ENCODE data around the gene CCR6. TPM values are rescaled to one million over a fixed set of nuclear protein-coding genes. Genes with fewer than 3 reads are reported as not detected.

Gene CCR6
- total RNA-seq, 2 donors from 2014 or later, result not detected

DNA sequence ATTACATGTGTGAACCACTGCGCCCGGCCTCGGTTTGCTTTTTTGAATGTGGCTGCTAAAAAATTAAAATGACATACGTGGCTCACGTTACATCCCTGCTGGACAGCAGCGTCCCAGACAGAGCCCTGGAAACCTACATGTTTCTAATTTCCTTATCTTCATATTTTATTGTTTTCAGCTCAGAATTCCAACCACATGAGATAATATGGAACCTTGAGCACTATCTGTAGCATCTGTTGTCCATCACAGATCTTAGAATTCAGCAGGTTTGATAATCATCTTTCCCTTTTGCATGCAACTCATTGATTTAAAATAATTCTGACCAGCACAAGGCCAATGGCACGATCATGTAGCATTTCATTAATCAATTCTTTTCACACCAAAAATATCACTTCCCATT, 25.9 kb upstream of the CCR6 start:
- DNase-seq (no peak), ATAC-seq (no peak)
- intact Hi-C loops (cut with DNase I), result no loop called here

DNA sequence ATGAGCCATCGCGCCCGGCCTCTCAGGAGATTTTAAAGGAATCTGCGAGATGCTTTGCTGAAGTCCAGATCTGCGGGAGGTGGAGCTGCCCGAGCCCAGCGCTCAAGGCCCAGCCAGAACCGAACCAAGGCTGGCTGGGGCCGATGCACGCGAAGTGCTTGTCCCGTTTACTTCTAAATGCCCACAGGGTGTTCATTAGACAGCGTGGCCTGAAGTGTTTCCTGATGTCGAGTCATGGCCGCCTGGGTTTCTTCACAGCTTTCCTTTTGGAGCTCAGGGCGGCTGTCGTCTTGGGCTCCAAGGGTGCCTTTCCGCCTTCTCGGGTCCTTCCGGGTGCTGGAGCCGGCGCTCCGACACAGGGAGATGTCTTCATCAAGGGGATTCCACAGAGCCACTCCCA, 25.1 kb upstream of the CCR6 start:
- intact Hi-C loops (cut with DNase I), result no loop called here
- no peak for DNase-seq

GRCh38 chr6:167098825-167099225, 24.1 kb upstream of the CCR6 start:
- intact Hi-C loops (cut with DNase I), result no loop called here
- DNase-seq, result no peak
- ATAC-seq, result no peak

More for the DNA sequence above, 25.1 kb upstream of the CCR6 start:
- ATAC-seq, result no peak

GRCh38 chr6:167099707-167100106, 23.2 kb upstream of the CCR6 start:
- no peak for ATAC-seq
- no peak for DNase-seq
- intact Hi-C loops (cut with DNase I), result no loop called here

DNA sequence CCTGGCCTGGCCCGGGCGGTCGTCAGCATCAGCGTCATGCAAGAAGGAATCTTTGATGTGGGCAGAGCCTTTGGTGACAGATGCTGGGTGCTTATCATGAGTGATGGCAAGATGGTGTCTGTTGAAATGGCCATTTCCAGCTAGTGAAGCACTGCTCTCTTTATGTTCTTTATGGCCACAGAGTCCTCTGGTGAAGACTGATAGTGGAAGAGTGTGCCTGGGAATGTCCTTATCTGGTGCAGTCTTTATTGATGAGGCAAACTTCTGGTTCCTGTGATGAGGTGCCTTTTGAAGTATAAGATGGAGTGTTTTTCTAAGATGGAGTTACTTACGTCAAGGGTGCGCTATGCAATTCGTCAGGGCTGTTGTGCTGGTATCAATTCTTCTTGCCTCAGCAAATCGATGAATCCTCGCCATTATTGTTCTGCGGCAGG, 22.6 kb upstream of the CCR6 start:
- ATAC-seq, result no peak
- no peak for DNase-seq
- intact Hi-C loops (cut with DNase I), result no loop called here

DNA sequence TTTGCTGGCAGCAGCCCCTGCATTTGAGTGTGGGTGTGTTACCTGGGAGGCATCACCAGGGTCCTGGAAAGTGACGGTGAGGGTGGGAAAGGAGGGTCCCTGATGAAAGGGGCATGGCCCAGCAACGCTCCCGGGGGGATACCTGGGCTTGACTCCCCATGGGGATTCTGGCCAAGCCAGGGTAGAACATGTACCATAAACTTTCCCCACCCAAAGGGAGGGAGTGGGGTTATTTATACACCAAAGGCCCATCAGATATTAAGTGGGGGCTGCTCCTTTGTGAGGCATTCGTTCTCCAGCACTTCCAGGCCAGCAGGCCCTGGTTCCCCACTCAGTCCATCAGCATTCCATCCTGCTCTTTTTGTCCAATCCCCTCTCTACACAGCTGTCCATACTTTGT, 20.6 kb upstream of the CCR6 start:
- intact Hi-C loops (cut with DNase I), result no loop called here
- DNase-seq, result no peak
- ATAC-seq, result no peak

DNA sequence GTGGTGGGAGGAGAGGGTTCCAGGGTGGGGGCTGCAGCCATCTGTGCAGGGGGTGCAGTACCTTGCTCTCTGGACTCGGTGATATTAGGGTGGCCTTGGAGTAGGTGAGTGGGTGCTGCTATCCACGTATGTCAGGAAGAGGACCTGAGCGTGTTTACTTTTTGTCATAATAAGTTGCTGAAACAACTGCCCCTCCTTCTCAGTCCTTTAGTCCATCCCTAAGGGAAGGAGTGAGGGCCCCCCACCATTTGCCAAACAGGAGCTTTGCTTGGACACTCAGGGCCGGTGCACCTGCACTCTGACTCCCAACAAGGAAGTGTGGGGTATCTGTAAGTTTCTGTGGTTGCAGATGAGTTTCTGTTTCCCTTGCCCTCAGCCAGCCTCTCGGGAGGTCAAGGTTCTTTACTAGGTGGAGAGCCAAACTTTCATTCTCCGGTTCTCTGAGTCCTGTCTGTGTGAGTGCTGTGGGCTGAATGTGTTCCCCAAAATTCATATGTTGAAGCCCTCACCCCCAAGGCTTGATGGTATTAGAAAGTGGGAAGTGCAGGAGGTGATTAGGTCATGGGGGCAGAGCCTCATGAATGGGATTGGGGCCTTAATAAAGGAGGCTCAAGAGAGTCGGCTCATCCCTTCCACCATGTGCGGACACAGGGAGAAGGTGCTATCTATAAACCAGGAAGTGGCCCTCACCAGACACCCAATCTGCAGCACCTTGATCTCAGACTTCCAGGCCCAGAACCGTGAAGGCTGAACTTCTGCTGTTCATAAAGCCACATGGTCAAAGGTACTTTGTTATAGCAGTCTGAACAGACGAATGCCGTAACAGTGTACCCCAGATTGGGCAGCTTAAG, 19.6 kb upstream of the CCR6 start:
- intact Hi-C loops (cut with DNase I), result no loop called here
- no peak for ATAC-seq
- no peak for DNase-seq

DNA sequence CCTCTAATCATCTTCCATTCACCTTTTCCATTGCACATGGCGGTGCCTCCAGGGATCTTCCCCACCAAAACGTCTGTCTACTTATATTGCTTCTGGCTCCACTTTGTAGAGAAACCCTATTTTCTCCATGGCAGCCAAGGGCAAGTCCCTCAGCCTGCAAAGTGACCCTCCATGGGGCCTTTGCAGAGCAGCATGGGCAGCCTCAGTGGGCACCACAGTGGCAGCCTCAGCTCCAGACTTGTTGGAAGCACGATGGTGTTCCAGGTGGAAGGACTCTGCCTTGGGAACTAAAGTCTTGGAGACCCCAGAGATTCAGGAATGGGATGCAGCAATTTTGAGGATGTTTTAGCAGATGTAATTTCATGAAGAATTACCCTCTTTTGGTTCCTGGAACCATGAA, 18.5 kb upstream of the CCR6 start:
- no peak for ATAC-seq
- DNase-seq, result no peak

GRCh38 chr6:167105060-167105459, 17.8 kb upstream of the CCR6 start:
- no peak for ATAC-seq
- DNase-seq, result no peak
- intact Hi-C loops (cut with DNase I), result no loop called here

More for the DNA sequence above, 18.5 kb upstream of the CCR6 start:
- intact Hi-C loops (cut with DNase I), result no loop called here

DNA sequence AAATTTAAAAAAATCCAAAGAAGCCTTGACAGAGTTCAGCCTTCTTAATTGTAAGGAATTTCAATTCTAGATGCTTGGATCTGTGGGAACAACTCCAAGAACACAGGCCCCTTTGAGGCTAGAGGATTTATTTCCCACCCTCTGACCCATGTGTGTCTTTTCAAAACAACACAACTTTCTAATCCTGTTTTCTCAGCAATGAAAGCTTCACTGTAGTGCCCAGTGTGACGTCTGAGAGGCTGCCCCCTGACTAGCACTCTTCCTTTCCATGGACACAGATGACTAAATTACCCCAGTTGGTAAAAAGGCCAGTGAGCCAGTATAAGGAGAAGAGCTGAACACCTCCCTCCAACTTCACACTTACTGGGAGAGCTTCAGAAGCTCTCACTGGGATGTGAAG, 16.5 kb upstream of the CCR6 start:
- no peak for ATAC-seq
- intact Hi-C loops (cut with DNase I), result no loop called here
- no peak for DNase-seq

- intact Hi-C loops (cut with DNase I), result no loop called here
- ATAC-seq (no peak), DNase-seq (no peak)
Observed at GRCh38 chr6:167107787-167108186, 15.1 kb upstream of the CCR6 start.

GRCh38 chr6:167108278-167108677, 14.6 kb upstream of the CCR6 start:
- ATAC-seq (no peak), DNase-seq (no peak)
- intact Hi-C loops (cut with DNase I), result no loop called here

GRCh38 chr6:167109651-167110050, 13.2 kb upstream of the CCR6 start:
- DNase-seq (no peak), ATAC-seq (no peak)
- intact Hi-C loops (cut with DNase I), result no loop called here

- intact Hi-C loops (cut with DNase I), result no loop called here
- ATAC-seq, result no peak
- DNase-seq, result no peak
Observed at GRCh38 chr6:167111597-167111996, 11.3 kb upstream of the CCR6 start.

- ATAC-seq, result no peak
- intact Hi-C loops (cut with DNase I), result no loop called here
- DNase-seq, result no peak
Observed at GRCh38 chr6:167112421-167112820, 10.5 kb upstream of the CCR6 start.

DNA sequence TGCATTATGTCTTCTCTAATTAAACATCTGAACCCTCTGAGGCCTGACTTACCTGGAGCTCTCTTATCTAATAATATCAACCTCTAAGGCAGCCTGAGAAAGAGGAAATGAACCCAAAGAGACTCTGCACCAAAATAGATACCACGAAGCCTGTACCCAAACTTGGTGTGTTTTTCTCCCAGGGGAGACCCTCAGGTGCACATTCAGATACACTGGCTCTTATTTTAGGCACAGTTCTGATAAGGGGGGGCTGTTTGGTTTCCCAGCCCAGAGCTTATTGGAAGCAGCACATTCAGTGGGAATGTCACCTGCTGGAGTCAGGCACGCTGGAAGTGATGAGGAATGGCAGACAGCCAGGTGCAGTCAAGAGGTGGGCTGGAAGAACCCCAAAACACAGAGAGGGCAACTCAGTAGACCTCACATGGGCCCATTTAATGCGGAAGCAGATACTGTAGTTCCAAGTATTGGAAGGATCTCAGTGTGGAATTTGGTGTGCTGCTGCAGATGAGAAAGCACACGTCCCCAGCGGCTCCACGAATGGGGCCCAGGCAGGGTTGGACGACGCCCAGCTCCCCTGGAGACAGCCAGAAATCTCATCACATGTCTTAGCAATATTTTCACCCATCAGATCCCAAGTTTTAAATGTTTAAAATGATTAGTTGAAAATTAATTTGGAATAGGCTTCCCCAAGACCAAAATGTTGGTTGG, 9.7 kb upstream of the CCR6 start:
- intact Hi-C loops (cut with DNase I), result no loop called here
- no peak for DNase-seq
- ATAC-seq, result no peak

DNA sequence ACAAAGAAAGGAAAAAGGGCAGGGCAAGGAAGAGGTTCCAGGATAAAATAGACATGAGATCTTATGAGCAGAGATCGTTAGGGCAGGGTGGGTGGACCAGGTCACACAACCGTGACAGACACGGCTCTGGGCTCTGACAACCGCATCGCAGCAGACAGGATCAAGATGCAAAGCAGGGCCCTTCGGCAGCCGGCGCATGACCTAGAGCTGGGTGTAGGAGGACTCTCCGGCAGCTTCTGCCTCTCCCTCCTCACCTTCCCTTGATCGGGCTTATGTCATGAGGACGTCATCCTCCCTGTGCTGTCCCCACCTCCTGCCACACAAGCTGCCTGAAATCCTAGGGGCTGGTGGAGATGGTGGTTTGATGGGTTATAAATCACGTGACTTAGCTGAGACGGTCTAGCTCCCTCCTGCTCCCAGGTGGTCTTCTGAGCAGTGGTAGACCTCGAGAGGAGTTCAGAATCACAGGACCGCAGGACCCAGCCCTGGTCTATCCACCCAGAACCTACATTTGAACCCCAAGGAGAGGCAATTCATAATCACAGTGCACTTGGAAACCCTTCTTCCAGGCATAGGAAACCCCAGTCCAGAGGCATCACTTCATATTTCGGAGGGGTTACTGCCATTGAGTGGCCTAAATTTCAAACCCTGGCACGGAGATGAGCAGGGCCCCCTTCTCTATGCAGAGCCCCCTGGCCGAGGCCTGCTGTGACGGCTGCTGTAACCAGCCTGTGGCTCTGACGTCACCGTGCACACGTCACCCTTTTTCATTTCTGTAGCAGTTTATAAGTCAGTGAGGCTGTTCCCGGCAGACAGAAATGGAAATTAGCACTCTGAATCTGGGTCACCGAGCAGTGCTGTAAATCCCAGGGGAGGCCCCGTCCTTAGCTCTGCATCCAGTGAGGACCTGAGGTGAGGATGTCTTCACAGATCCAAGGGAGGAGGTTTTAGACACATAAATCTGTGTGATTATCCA, 8.7 kb upstream of the CCR6 start:
- no peak for DNase-seq
- intact Hi-C loops (cut with DNase I), result no loop called here
- ATAC-seq, result peak in 1 of 2 donors; percentile 30

DNA sequence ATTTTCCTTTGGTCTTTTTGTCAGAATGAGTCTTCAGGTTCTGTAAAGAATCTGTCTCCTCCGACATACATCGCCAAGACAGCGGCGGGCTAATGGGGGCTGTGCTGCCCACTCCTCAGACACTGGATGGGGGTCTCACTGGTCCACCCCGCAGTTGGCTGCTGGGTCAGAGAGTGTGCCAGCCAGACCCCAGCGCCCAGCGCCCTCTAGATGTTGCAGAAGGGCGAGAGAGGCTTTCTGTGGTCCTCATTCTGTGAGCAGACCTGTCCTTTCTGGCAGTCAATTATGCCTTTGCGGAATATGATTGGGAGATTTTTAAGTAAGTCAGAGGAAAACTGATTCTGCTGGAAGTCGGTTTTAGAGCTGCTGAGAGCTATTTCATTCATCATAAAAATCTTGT, 7.8 kb upstream of the CCR6 start:
- no peak for ATAC-seq
- intact Hi-C loops (cut with DNase I), result no loop called here
- no peak for DNase-seq

DNA sequence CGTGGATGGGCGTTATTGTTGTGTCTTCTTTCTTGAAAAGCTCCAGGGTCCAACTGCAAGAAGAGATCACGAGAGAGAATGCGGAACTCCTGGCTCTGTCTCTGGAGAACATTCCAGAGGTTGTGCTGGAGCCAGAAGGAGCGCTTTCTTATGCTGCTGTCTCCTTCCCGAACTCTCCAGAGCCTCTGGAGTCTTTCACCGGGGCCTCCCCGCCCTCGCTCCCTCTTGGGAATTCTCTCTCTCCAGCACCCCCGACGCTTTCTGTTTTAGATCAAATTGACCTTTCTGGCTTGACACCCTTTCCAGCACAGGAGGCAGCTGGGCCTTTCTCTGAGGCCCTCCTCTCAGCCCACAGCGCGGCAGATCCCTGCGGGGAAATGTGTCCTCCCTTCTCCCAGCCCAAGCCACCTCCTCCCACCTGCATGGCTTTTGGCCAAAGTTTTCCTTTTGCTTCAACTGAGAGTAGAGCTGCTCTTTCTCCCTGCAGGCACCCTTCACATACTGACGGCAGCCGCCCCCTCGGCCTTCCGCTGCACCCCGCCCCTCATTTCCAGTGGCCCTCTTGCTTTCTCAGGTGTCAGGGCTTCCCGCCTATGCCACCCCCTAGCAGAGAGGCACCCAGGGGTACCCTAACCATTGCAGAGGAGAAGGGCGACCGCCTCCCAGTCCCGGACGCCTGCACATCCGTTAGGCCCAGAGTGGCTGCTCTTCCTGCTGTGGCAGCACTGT, 6.6 kb upstream of the CCR6 start:
- ATAC-seq (peak in 1 of 2 donors; percentile 50), DNase-seq (no peak)
- intact Hi-C loops (cut with DNase I), result no loop called here

All from left cardiac atrium (tissue), 4 donors.